IMR-90 (cell line): Measurements from ENCODE around the gene SLC25A46. TPM values are rescaled to one million over a fixed set of nuclear protein-coding genes. Genes with fewer than 3 reads are reported as not detected.

ENCODE experiments used
- ATAC-seq: fragments of 200-7000 bp; cut with Tn5 transposase; 2 replicates; pipeline ENCODE4 v1.9.1; 2020; ENCODE audit warnings: low read depth, mild to moderate bottlenecking, moderate library complexity
- BruUV-seq: library from RNA; stranded (reverse); fragments of 400-500 nt; replicated peaks from 2 replicates; lab custom pipeline; 2021; lab: Mats Ljungman, UMichigan
- CTCF ChIA-PET: fragments of 300-600 bp; formaldehyde crosslinking; extraction: SDS; loops from one replicate; lab custom pipeline; 2021; ENCODE audit warnings: antibody characterized with exemption; lab: Yijun Ruan, JAX
- POLR2A ChIA-PET: fragments of 300-600 bp; sonication (Branson Sonifier 250); formaldehyde crosslinking; loops from one replicate; lab custom pipeline; 2022; ENCODE audit warnings: antibody characterized with exemption; ENCODE audit not compliant: unreplicated experiment; lab: Charles Lee
- DNase-seq: peaks from one replicate; pipeline ENCODE4 v3.0.0; 2013
- H2AFZ ChIP-seq: replicated peaks from 2 replicates; pipeline ENCODE3; 2013; ENCODE audit warnings: low read length, mild to moderate bottlenecking; ENCODE audit not compliant: poor library complexity
- H2AK5ac ChIP-seq: 2 replicates; pipeline ENCODE4 v1.6.1; 2013; ENCODE audit warnings: low read depth, low read length, inconsistent platforms
- H2AK9ac ChIP-seq: replicated peaks from 2 replicates; pipeline ENCODE3; 2013; ENCODE audit warnings: mild to moderate bottlenecking, low read depth, low read length, moderate library complexity; ENCODE audit not compliant: poor library complexity
- H2BK120ac ChIP-seq: 2 replicates; pipeline ENCODE4 v1.6.1; 2013; ENCODE audit warnings: low read depth, low read length, inconsistent platforms
- H2BK15ac ChIP-seq: 3 replicates; pipeline ENCODE4 v1.6.1; 2013; ENCODE audit warnings: low read depth, low read length, inconsistent platforms
- H2BK20ac ChIP-seq: 2 replicates; pipeline ENCODE4 v1.6.1; 2013; ENCODE audit warnings: low read depth, mild to moderate bottlenecking, inconsistent platforms, low read length, moderate library complexity
- H2BK5ac ChIP-seq: 2 replicates; pipeline ENCODE4 v1.6.1; 2013; ENCODE audit warnings: mild to moderate bottlenecking, low read depth, low read length, inconsistent platforms; ENCODE audit not compliant: poor library complexity, severe bottlenecking
- H3K14ac ChIP-seq: replicated peaks from 2 replicates; pipeline ENCODE4 v1.6.1; 2013; ENCODE audit warnings: low read depth, low read length, inconsistent platforms
- H3K18ac ChIP-seq: 2 replicates; pipeline ENCODE4 v1.6.1; 2013; ENCODE audit warnings: low read depth, low read length, control low read depth
- H3K23ac ChIP-seq: 2 replicates; pipeline ENCODE4 v1.6.1; 2013; ENCODE audit warnings: low read depth, low read length, inconsistent platforms
- H3K27ac ChIP-seq: 2 replicates; pipeline ENCODE4 v1.5.1; 2013; ENCODE audit warnings: mild to moderate bottlenecking, control low read depth, low read length; ENCODE audit not compliant: insufficient read depth
- H3K27me3 ChIP-seq: 2 replicates; pipeline ENCODE4 v1.6.1; 2013; ENCODE audit warnings: low read length; ENCODE audit not compliant: control insufficient read depth, insufficient read depth
- H3K36me3 ChIP-seq: 2 replicates; pipeline ENCODE4 v1.6.1; 2013; ENCODE audit warnings: low read length, mixed read lengths; ENCODE audit not compliant: control insufficient read depth, insufficient read depth
- H3K4ac ChIP-seq: 2 replicates; pipeline ENCODE4 v1.6.1; 2013; ENCODE audit warnings: low read depth, low read length, inconsistent platforms
- H3K4me1 ChIP-seq: 2 replicates; pipeline ENCODE4 v1.6.1; 2013; ENCODE audit warnings: low read length, mixed read lengths; ENCODE audit not compliant: control insufficient read depth, insufficient read depth
- H3K4me2 ChIP-seq: 2 replicates; pipeline ENCODE4 v1.6.1; 2013; ENCODE audit warnings: low read depth, mild to moderate bottlenecking, control low read depth, low read length, moderate library complexity
- H3K4me3 ChIP-seq: 2 replicates; pipeline ENCODE4 v1.5.1; 2013; ENCODE audit warnings: low read depth, mild to moderate bottlenecking, control low read depth, low read length, moderate library complexity; ENCODE audit not compliant: insufficient read depth
- H3K56ac ChIP-seq: 2 replicates; pipeline ENCODE4 v1.6.1; 2013; ENCODE audit warnings: low read length, inconsistent platforms; ENCODE audit not compliant: insufficient read depth; ENCODE audit errors: extremely low read depth
- H3K79me1 ChIP-seq, 2 experiments: 2 replicates each; pipeline ENCODE4 v1.6.1; 2013; ENCODE audit warnings: low read length in 2 of 2, inconsistent platforms in 1 of 2, low read depth in 1 of 2
- H3K9ac ChIP-seq: 2 replicates; pipeline ENCODE4 v1.6.1; 2013; ENCODE audit warnings: low read depth, low read length, control low read depth
- H3K9me1 ChIP-seq: 2 replicates; pipeline ENCODE4 v1.6.1; 2013; ENCODE audit warnings: low read length, inconsistent platforms; ENCODE audit not compliant: insufficient read depth
- H3K9me3 ChIP-seq: 2 replicates; pipeline ENCODE4 v1.6.1; 2013; ENCODE audit warnings: low read length; ENCODE audit not compliant: control insufficient read depth, insufficient read depth
- H4K20me1 ChIP-seq: 2 replicates; pipeline ENCODE4 v1.6.1; 2013; ENCODE audit warnings: low read length, inconsistent platforms; ENCODE audit not compliant: insufficient read depth
- H4K5ac ChIP-seq: 2 replicates; pipeline ENCODE4 v1.6.1; 2013; ENCODE audit warnings: mild to moderate bottlenecking, low read depth, low read length, control low read depth
- H4K8ac ChIP-seq, 2 experiments: 2 replicates each; pipeline ENCODE4 v1.6.1; 2013; ENCODE audit warnings: low read depth in 2 of 2, low read length in 2 of 2, control low read depth in 1 of 2, inconsistent platforms in 1 of 2
- H4K91ac ChIP-seq: 2 replicates; pipeline ENCODE4 v1.6.1; 2013; ENCODE audit warnings: low read depth, low read length, inconsistent platforms; ENCODE audit not compliant: insufficient read depth
- FOS ChIP-seq: fragments of 150-350 bp; IDR thresholded peaks from 2 replicates; pipeline ENCODE4 v1.6.1; 2016; ENCODE audit warnings: low read depth, low read length
- POLR2A ChIP-seq: IDR thresholded peaks from 2 replicates; pipeline ENCODE4 v1.6.1; 2012; ENCODE audit warnings: mild to moderate bottlenecking, low read depth, low read length
- WGBS, 2 experiments: methylation state at CpG; one replicate each; pipeline versions ENCODE4 v1.1.5 to v1.1.7; 2013; ENCODE audit warnings: missing lambda C conversion rate in 2 of 2; ENCODE audit not compliant: insufficient read length in 1 of 2; ENCODE audit errors: extremely low coverage in 2 of 2; 5-methylcytosine and 5-hydroxymethylcytosine counted together
- dilution Hi-C: fragments of 300-500 bp; cut with HindIII; formaldehyde crosslinking; loops from one replicate; pipeline ENCODE4 v1.14.3; 2018; ENCODE audit warnings: low sequenced_read_pairs; ENCODE audit not compliant: unreplicated experiment
- in situ Hi-C: fragments of 300-500 bp; cut with MboI; formaldehyde crosslinking; loops from 3 replicates; pipeline ENCODE4 v1.14.3; 2019; ENCODE audit warnings: low sequenced_read_pairs, inconsistent platforms, mixed read lengths
- intact Hi-C: fragments of 100-400 bp; cut with micrococcal nuclease; formaldehyde crosslinking; loops from 2 replicates; pipeline ENCODE4 v1.10.0; 2022
- polyA plus RNA-seq, 3 experiments: library from polyadenylated mRNA; depleted of rRNA; stranded (reverse); fragments of >200 nt; gene quantifications; 2 replicates each; pipeline ENCODE4 v1.2.3, GENCODE V29; 2012; ENCODE audit warnings: low replicate concordance in 1 of 3
- total RNA-seq: library from RNA; depleted of rRNA; stranded (reverse); fragments of >200 nt; gene quantifications from 2 replicates; pipeline ENCODE4 v1.2.3, GENCODE V29; 2012
- TF ChIP-seq, protein P1 (sequence below): conservative IDR thresholded peaks from 2 replicates; pipeline ENCODE4 v1.5.1; 2012; ENCODE audit warnings: mild to moderate bottlenecking, low read depth, low read length, improper control_type of control experiment
- TF ChIP-seq, protein P2 (sequence below): fragments of 150-350 bp; IDR thresholded peaks from 2 replicates; pipeline ENCODE4 v1.6.1; 2016; ENCODE audit warnings: low read depth, mild to moderate bottlenecking, low read length, moderate library complexity, borderline replicate concordance

The SLC25A46 gene
- total and polyA plus RNA-seq, 2 of the 4 experiments (the other 2 are of a cell fraction): 25.1 to 67.9 TPM

DNA sequence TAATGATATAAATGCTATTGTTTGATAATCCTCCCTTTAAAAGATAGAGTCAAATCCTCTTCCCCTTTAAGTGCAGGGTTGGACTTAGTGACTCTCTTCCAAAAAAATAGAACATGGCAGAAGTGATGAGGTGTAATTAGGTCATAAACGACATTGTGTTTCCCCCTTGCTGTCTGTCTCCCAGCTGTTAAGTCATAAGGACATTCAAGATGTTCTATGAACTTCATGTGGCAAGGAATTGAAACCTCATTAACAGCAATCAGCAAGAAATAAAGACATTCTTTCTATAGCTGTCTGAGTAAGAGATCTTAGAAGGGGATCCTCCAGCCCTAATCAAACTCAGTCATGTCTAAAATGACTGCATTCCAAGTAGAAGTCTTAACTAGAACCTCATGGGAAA lies 3.3 kb upstream of the SLC25A46 start:
- no TSS peak for BruUV-seq
- dilution Hi-C loops (no loop called here), intact Hi-C loops (loop anchor here (10.0 kb wide), 1 partner anchor 1051 kb away; the partner anchor contains the start of gene MAN2A1), in situ Hi-C loops (no loop called here)
- no peak overlapping the region for H2AK9ac ChIP-seq
- no peak overlapping the region for H2BK120ac ChIP-seq
- H2BK20ac ChIP-seq: no peak overlapping the region
- H3K9me1 ChIP-seq: no peaks in the 10 kb centered on the region
- no peak overlapping the region for H3K4me2 ChIP-seq
- H2BK5ac ChIP-seq: no peak overlapping the region
- H3K23ac ChIP-seq: no peak overlapping the region
- peaks cover 8 to 15% of the 10 kb centered on the region in 2 experiments; a peak in 2 of 4 replicates for H3K79me1 ChIP-seq
- H3K36me3 ChIP-seq: no peaks in the 10 kb centered on the region
- no peak overlapping the region for H3K56ac ChIP-seq
- H3K14ac ChIP-seq: no peak overlapping the region
- no CpG with 5 or more reads among the region's 1 CpG for WGBS, 2 experiments
- H3K9ac ChIP-seq: no peak overlapping the region
- no peak overlapping the region for H2AFZ ChIP-seq
- no peak overlapping the region for H3K18ac ChIP-seq
- H3K4me3 ChIP-seq: no peak overlapping the region
- no peak overlapping the region for H4K5ac ChIP-seq
- H4K91ac ChIP-seq: no peak overlapping the region
- ATAC-seq (no peak), DNase-seq (no peak)
- H2BK15ac ChIP-seq: no peak overlapping the region
- ChIA-PET POLR2A (no interaction called here), CTCF (interaction anchor here (1.1 kb wide), 1 partner anchor 9 kb away, joined by 3 read pairs; the partner anchor contains the start of gene TMEM232)
- no peak for TF ChIP-seq POLR2A
- no peak for TF ChIP-seq FOS
- TF ChIP-seq, protein P1, sequence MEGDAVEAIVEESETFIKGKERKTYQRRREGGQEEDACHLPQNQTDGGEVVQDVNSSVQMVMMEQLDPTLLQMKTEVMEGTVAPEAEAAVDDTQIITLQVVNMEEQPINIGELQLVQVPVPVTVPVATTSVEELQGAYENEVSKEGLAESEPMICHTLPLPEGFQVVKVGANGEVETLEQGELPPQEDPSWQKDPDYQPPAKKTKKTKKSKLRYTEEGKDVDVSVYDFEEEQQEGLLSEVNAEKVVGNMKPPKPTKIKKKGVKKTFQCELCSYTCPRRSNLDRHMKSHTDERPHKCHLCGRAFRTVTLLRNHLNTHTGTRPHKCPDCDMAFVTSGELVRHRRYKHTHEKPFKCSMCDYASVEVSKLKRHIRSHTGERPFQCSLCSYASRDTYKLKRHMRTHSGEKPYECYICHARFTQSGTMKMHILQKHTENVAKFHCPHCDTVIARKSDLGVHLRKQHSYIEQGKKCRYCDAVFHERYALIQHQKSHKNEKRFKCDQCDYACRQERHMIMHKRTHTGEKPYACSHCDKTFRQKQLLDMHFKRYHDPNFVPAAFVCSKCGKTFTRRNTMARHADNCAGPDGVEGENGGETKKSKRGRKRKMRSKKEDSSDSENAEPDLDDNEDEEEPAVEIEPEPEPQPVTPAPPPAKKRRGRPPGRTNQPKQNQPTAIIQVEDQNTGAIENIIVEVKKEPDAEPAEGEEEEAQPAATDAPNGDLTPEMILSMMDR: no peak
- TF ChIP-seq, protein P2, sequence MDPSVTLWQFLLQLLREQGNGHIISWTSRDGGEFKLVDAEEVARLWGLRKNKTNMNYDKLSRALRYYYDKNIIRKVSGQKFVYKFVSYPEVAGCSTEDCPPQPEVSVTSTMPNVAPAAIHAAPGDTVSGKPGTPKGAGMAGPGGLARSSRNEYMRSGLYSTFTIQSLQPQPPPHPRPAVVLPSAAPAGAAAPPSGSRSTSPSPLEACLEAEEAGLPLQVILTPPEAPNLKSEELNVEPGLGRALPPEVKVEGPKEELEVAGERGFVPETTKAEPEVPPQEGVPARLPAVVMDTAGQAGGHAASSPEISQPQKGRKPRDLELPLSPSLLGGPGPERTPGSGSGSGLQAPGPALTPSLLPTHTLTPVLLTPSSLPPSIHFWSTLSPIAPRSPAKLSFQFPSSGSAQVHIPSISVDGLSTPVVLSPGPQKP: no peak
- H3K4ac ChIP-seq: no peak overlapping the region
- H3K27me3 ChIP-seq: no peaks in the 10 kb centered on the region
- H2AK5ac ChIP-seq: no peak overlapping the region
- no peaks in the 10 kb centered on the region for H3K9me3 ChIP-seq
- no peak overlapping the region for H4K8ac ChIP-seq
- no peaks in the 10 kb centered on the region for H3K4me1 ChIP-seq
- H4K20me1 ChIP-seq: no peaks in the 10 kb centered on the region
- H3K27ac ChIP-seq: no peak overlapping the region
